ENCODE results near the gene DUSP16. TPM values are rescaled to one million over a fixed set of nuclear protein-coding genes. Genes with fewer than 3 reads are reported as not detected.
A peak's percentile ranks its signal among the peaks of the same experiment; 100 is the strongest.

The DUSP16 gene
- total and polyA plus RNA-seq, 7 donors: 8.6 to 27.3 (median 13.8) TPM

DNA sequence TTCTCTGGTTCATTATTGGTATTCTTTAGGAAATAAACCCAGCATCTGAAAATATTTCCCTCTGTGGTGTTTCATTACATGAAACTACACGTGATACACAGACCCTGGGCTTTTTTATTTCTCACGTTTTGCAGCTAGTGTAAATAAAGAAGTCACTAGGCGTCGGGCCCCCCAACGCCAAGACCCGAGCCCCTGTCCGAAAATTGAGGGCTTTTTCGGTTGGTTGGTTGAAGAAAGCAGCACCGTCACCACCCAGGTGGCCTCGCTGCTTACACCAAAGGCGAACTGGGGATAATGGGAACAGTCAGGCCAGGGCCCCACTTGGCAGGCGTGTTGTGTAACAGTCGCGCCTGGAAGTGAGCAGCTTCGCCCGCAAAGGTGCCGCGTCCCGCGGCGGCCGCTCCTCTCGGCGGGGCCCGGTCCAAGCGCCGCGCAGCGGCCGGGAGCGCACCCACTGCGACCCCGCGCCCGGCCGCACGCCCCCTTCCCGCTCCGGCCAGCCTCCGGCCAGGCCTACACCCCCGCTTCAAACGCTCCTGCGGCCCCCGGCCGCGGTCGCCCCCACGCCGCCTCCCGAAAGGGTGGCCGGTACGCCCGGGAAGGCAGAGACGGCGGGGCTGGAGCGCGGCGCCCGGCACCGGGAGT is 1.2 kb downstream of the DUSP16 start:
- Histone ChIP-seq H3K4me1 (peaks cover 0 to 40% (median 25%) of the 10 kb centered on the region in 4 donors), H3K4me3 (peak overlapping the region; percentile 88 to 96 (median 92)), H3K9me3 (no peaks in the 10 kb centered on the region), H3K36me3 (no peaks in the 10 kb centered on the region), H3K27ac (peak overlapping the region; percentile 96 to 100 (median 100)), H3K27me3 (no peaks in the 10 kb centered on the region)
- DNase-seq: peak; percentile 89
- 1% methylated on average over 60 of the region's 60 CpGs for WGBS, 2 donors
- TF ChIP-seq EP300 (IDR thresholded peaks at IDR 0.05) (peak in 1 of 4 donors; percentile 12), POLR2A (IDR thresholded peaks at IDR 0.05) (no peak), POLR2AphosphoS5 (IDR thresholded peaks at IDR 0.05) (peak in 2 of 4 donors; percentile 39 to 56)
- intact Hi-C loops (cut with DNase I): loop anchor here (2.0 to 5.0 kb wide), 7 partner anchors 49 to 1839 kb away; partner anchors contain the start of genes BORCS5, CDKN1B, CREBL2 and ETV6

GRCh38 chr12:12560587-12561370 is 1.9 kb downstream of the DUSP16 start:
- no peaks in the 10 kb centered on the region for H3K9me3 ChIP-seq
- TF ChIP-seq POLR2AphosphoS5 (IDR thresholded peaks at IDR 0.05) (peak; percentile 51 to 87 (median 78)), POLR2A (IDR thresholded peaks at IDR 0.05) (peak; percentile 14 to 58)
- TF ChIP-seq, protein P1, sequence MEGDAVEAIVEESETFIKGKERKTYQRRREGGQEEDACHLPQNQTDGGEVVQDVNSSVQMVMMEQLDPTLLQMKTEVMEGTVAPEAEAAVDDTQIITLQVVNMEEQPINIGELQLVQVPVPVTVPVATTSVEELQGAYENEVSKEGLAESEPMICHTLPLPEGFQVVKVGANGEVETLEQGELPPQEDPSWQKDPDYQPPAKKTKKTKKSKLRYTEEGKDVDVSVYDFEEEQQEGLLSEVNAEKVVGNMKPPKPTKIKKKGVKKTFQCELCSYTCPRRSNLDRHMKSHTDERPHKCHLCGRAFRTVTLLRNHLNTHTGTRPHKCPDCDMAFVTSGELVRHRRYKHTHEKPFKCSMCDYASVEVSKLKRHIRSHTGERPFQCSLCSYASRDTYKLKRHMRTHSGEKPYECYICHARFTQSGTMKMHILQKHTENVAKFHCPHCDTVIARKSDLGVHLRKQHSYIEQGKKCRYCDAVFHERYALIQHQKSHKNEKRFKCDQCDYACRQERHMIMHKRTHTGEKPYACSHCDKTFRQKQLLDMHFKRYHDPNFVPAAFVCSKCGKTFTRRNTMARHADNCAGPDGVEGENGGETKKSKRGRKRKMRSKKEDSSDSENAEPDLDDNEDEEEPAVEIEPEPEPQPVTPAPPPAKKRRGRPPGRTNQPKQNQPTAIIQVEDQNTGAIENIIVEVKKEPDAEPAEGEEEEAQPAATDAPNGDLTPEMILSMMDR (IDR thresholded peaks at IDR 0.05): no peak
- no peaks in the 10 kb centered on the region for H3K27me3 ChIP-seq
- intact Hi-C loops (cut with DNase I): loop anchor here (5.0 kb wide), 6 partner anchors 137 to 1838 kb away; partner anchors contain the start of genes BORCS5, CDKN1B, ETV6 and GPR19
- H3K4me3 ChIP-seq: peak overlapping the region; percentile 88 to 96 (median 92)
- DNase-seq: peak; percentile 81
- H3K27ac ChIP-seq: peak overlapping the region; percentile 96 to 100 (median 100)
- peaks cover 0 to 40% (median 25%) of the 10 kb centered on the region in 4 donors for H3K4me1 ChIP-seq
- no peaks in the 10 kb centered on the region for H3K36me3 ChIP-seq
- 3 to 17% methylated on average over 9 of the region's 9 CpGs for WGBS, 2 donors

DNA sequence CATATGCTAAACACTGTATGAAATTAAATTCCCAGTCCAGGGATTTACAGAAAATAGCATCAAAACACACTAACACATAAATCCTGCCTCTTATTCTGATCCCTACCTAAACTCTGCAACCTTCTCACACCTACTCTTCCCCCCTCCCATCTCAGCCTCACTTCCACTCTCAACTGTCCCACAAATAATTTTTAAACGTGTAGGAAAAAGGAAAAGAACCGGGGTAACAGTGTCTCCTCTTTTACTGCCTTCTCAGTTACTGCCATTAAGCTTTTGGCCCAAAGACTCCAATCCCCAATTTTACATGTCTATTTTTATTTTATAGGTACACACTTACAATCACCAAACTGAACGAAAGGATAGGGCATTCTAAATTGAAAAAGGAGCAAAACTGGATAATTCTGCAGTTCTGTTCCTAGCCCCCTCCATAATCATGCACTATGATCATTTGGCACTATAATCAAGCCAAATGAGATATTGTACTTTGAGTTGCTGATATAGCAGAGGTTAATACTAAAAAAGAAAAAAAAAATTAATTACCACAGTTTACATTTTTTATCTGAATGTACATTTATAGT is 2.9 kb downstream of the DUSP16 start:
- 11 to 50% methylated on average over 3 of the region's 3 CpGs for WGBS, 2 donors
- DNase-seq: no peak
- peaks cover 0 to 40% (median 25%) of the 10 kb centered on the region in 4 donors for H3K4me1 ChIP-seq
- no peaks in the 10 kb centered on the region for H3K27me3 ChIP-seq
- no peaks in the 10 kb centered on the region for H3K9me3 ChIP-seq
- H3K36me3 ChIP-seq: no peaks in the 10 kb centered on the region
- intact Hi-C loops (cut with DNase I): loop anchor here (5.0 kb wide), 6 partner anchors 137 to 1838 kb away; partner anchors contain the start of genes BORCS5, CDKN1B, ETV6 and GPR19
- peak overlapping the region in 1 of 4 donors; percentile 95 for H3K4me3 ChIP-seq
- TF ChIP-seq, protein P1 (IDR thresholded peaks at IDR 0.05): no peak
- TF ChIP-seq POLR2AphosphoS5 (IDR thresholded peaks at IDR 0.05) (no peak), EP300 (IDR thresholded peaks at IDR 0.05) (no peak), POLR2A (IDR thresholded peaks at IDR 0.05) (no peak)
- peak overlapping the region; percentile 96 to 100 (median 100) for H3K27ac ChIP-seq

- intact Hi-C loops (cut with DNase I): no loop called here
- no peak overlapping the region for H3K4me3 ChIP-seq
- TF ChIP-seq POLR2AphosphoS5 (IDR thresholded peaks at IDR 0.05): no peak
- H3K27me3 ChIP-seq: no peaks in the 10 kb centered on the region
- DNase-seq: no peak
- WGBS, 2 donors: 78 to 86% methylated on average over 4 of the region's 4 CpGs
- H3K36me3 ChIP-seq: no peaks in the 10 kb centered on the region
- H3K4me1 ChIP-seq: peaks cover 0 to 35% (median 22%) of the 10 kb centered on the region in 4 donors
- H3K9me3 ChIP-seq: no peaks in the 10 kb centered on the region
- peak overlapping the region in 1 of 4 donors; percentile 96 for H3K27ac ChIP-seq
Measured at GRCh38 chr12:12558291-12558690, 4.4 kb downstream of the DUSP16 start.

- intact Hi-C loops (cut with DNase I): no loop called here
- WGBS, 2 donors: 96% methylated on average over 3 of the region's 3 CpGs
- TF ChIP-seq POLR2A (IDR thresholded peaks at IDR 0.05): no peak
- no peak for TF ChIP-seq EP300 (IDR thresholded peaks at IDR 0.05)
- no peak for TF ChIP-seq POLR2AphosphoS5 (IDR thresholded peaks at IDR 0.05)
- TF ChIP-seq, protein P1 (IDR thresholded peaks at IDR 0.05): no peak
- no peaks in the 10 kb centered on the region for H3K36me3 ChIP-seq
- H3K27me3 ChIP-seq: no peaks in the 10 kb centered on the region
- no peak for DNase-seq
- no peak overlapping the region for H3K4me3 ChIP-seq
- H3K27ac ChIP-seq: no peak overlapping the region
- no peaks in the 10 kb centered on the region for H3K9me3 ChIP-seq
- H3K4me1 ChIP-seq: peaks cover 0 to 29% (median 19%) of the 10 kb centered on the region in 4 donors
Measured at GRCh38 chr12:12557733-12558132, 4.9 kb downstream of the DUSP16 start.

Data from sigmoid colon (tissue), 7 donors.